AG09319 (cell line): ENCODE data around the gene MAPK1.
"Not testable (repeated sequence)": the region's sequence is repeated elsewhere in the genome, so short reads cannot be mapped to it uniquely, and the experiment has no call there.

Experiments
- DNase-seq: peaks from one replicate; pipeline ENCODE4 v3.0.0-alpha.2; 2010; ENCODE audit warnings: low read depth; ENCODE audit errors: extremely low read depth
- CTCF ChIP-seq: IDR thresholded peaks from 2 replicates; pipeline ENCODE4 v1.5.1; 2011; ENCODE audit warnings: low read depth, mild to moderate bottlenecking, inconsistent platforms, low read length, moderate library complexity

Gene MAPK1

GRCh38 chr22:21802056-21802455 lies 65.4 kb downstream of the MAPK1 start:
- no peak for TF ChIP-seq CTCF
- no peak for DNase-seq

- not testable (repeated sequence) for DNase-seq
Observed at GRCh38 chr22:21801304-21801644, 66.2 kb downstream of the MAPK1 start.

- TF ChIP-seq CTCF: no peak
- DNase-seq: no peak
Observed at GRCh38 chr22:21800552-21801303, 66.7 kb downstream of the MAPK1 start.

GRCh38 chr22:21797444-21798221 lies 69.8 kb downstream of the MAPK1 start:
- DNase-seq: no peak
- no peak for TF ChIP-seq CTCF

GRCh38 chr22:21796863-21797262 lies 70.6 kb downstream of the MAPK1 start:
- no peak for TF ChIP-seq CTCF
- DNase-seq: no peak

GRCh38 chr22:21796231-21796630 lies 71.2 kb downstream of the MAPK1 start:
- no peak for DNase-seq
- no peak for TF ChIP-seq CTCF

GRCh38 chr22:21793716-21794115 lies 73.7 kb downstream of the MAPK1 start:
- DNase-seq: not testable (repeated sequence)

- no peak for TF ChIP-seq CTCF
- DNase-seq: no peak
Observed at GRCh38 chr22:21791635-21792625, 75.5 kb downstream of the MAPK1 start.

- not testable (repeated sequence) for DNase-seq
Observed at GRCh38 chr22:21790849-21791610, 76.4 kb downstream of the MAPK1 start.
